Spleen (tissue), 11 donors: Measurements from ENCODE around the gene CDK2AP2. TPM values are rescaled to one million over a fixed set of nuclear protein-coding genes. Genes with fewer than 3 reads are reported as not detected.
A peak's percentile ranks its signal among the peaks of the same experiment; 100 is the strongest.
"Not testable (repeated sequence)": the region's sequence is repeated elsewhere in the genome, so short reads cannot be mapped to it uniquely, and the experiment has no call there.

Source experiments
- DNase-seq: peaks from one replicate; pipeline ENCODE4 v3.0.0-alpha.2; 2020
- H3K27ac ChIP-seq, 8 donors: fragments of 200-600 bp; sonication (generic) in 7 of 8; 1 replicate in 4 of 8; 2 replicates in 4 of 8; pipeline versions ENCODE4 v1.5.0 to v1.8.0; 2016 to 2021; ENCODE audit warnings: inconsistent platforms in 4 of 8, mild to moderate bottlenecking in 4 of 8, moderate library complexity in 1 of 8
- H3K27me3 ChIP-seq, 7 donors: fragments of 200-600 bp; sonication (generic) in 6 of 7; replicated peaks in 1 of 7; 1 replicate in 4 of 7; 2 replicates in 3 of 7; pipeline versions ENCODE4 v1.5.0 to v1.8.0; 2016 to 2021; ENCODE audit warnings: inconsistent platforms in 3 of 7, mild to moderate bottlenecking in 1 of 7
- H3K36me3 ChIP-seq, 6 donors: fragments of 200-600 bp; sonication (generic) in 5 of 6; 1 replicate in 4 of 6; 2 replicates in 2 of 6; pipeline versions ENCODE4 v1.5.0 to v1.8.0; 2016 to 2021; ENCODE audit warnings: inconsistent platforms in 2 of 6
- H3K4me1 ChIP-seq, 6 donors: fragments of 200-600 bp; sonication (generic) in 5 of 6; 1 replicate in 3 of 6; 2 replicates in 3 of 6; pipeline versions ENCODE4 v1.5.0 to v1.8.0; 2016 to 2021; ENCODE audit warnings: inconsistent platforms in 3 of 6
- H3K4me3 ChIP-seq, 8 donors: fragments of 200-600 bp; sonication (generic) in 7 of 8; 1 replicate in 4 of 8; 2 replicates in 4 of 8; pipeline versions ENCODE4 v1.5.0 to v1.8.0; 2016 to 2021; ENCODE audit warnings: inconsistent platforms in 4 of 8, mild to moderate bottlenecking in 4 of 8, moderate library complexity in 2 of 8
- H3K9me3 ChIP-seq, 8 donors: fragments of 200-600 bp; sonication (generic) in 7 of 8; 1 replicate in 4 of 8; 2 replicates in 4 of 8; pipeline versions ENCODE4 v1.5.0 to v1.8.0; 2016 to 2021; ENCODE audit warnings: inconsistent platforms in 4 of 8
- CTCF ChIP-seq, 11 experiments: fragments of 200-600 bp in 7 of 11; fragments of 450-650 bp in 4 of 11; sonication (generic) in 4 of 11; IDR thresholded peaks in 8 of 11; conservative IDR thresholded peaks in 3 of 11; 1 replicate in 7 of 11; 2 replicates in 4 of 11; pipeline versions ENCODE4 v1.4.0 to v1.8.0; 2016 to 2021; ENCODE audit warnings: antibody characterized with exemption in 11 of 11, inconsistent platforms in 4 of 11, mild to moderate bottlenecking in 1 of 11
- POLR2A ChIP-seq, 3 donors: fragments of 450-650 bp; IDR thresholded peaks; one replicate each; pipeline ENCODE4 v1.5.1; 2017; ENCODE audit warnings: antibody characterized with exemption in 3 of 3, mild to moderate bottlenecking in 1 of 3
- POLR2AphosphoS5 ChIP-seq, 3 donors: sonication (generic); formaldehyde crosslinking; IDR thresholded peaks; one replicate each; pipeline ENCODE4 v1.5.1; 2017; ENCODE audit warnings: antibody characterized with exemption in 3 of 3
- WGBS, 5 donors: extraction: QIAGEN DNeasy Blood & Tissue Kit in 3 of 5; methylation state at CpG; one replicate each; pipeline versions ENCODE4 v1.1.5 to v1.1.7; 2013 to 2018; 5-methylcytosine and 5-hydroxymethylcytosine counted together
- intact Hi-C: fragments of 100-400 bp; cut with DNase I; formaldehyde crosslinking; loops from one replicate; pipeline ENCODE4 v1.15.0; 2023; ENCODE audit warnings: low total_unique reads
- polyA plus RNA-seq, 3 donors: library from polyadenylated mRNA; stranded (reverse); fragments of 200-250 nt; gene quantifications; one replicate each; pipeline ENCODE4 v1.2.1, GENCODE V29; 2013
- total RNA-seq, 7 donors: library from RNA; depleted of rRNA in 3 of 7; stranded (reverse); fragments of >200 nt in 3 of 7; fragmentation: NEBNext Ultra II Directional in 4 of 7; extraction: Animal tissue kit (Norgen Biotek cat#: 25700) in 4 of 7; gene quantifications; one replicate each; pipeline versions ENCODE4 v1.1.0 to v1.2.1, GENCODE V29; 2016 to 2021
- donor health status: healthy with polysubstance abuse.
- donor health status: DM: no; HTN: no; CAD: no; lungs with moderate emphysema.
- donor health status: DM: no; HTN: no; CAD: no.
- donor health status: Bipolar disorder and iron deficiency.
- donor health status: healthy.
- donor health status: DM: no; HTN: no; CAD: no.
- donor health status: DM: yes; HTN: yes; CAD: no.

The CDK2AP2 gene
- total and polyA plus RNA-seq, 10 donors, result 32.9 to 57.1 (median 42.6) TPM

- peaks cover 27 to 79% (median 62%) of the 10 kb centered on the region in 6 donors for H3K4me1 ChIP-seq
- DNase-seq, result no peak
- WGBS, 5 donors, result 79 to 81% (median 80%) methylated on average over 11 of the region's 11 CpGs
- H3K27me3 ChIP-seq, result no peaks in the 10 kb centered on the region
- TF ChIP-seq CTCF (IDR thresholded peaks at IDR 0.05 in 8 of 11, conservative IDR thresholded peaks at IDR 0.05 in 3 of 11) (no peak), POLR2AphosphoS5 (IDR thresholded peaks at IDR 0.05) (peak in 1 of 3 donors; percentile 22)
- H3K36me3 ChIP-seq, result peaks cover 0 to 11% (median 0%) of the 10 kb centered on the region in 6 donors
- no peaks in the 10 kb centered on the region for H3K9me3 ChIP-seq
- peak overlapping the region in 2 of 8 donors; percentile 95 to 99 for H3K4me3 ChIP-seq
- peak overlapping the region in 5 of 8 donors; percentile 94 to 98 (median 96) for H3K27ac ChIP-seq
- intact Hi-C loops, result no loop called here
Measured at GRCh38 chr11:67466962-67467771, 40.8 kb downstream of the CDK2AP2 start.

DNA sequence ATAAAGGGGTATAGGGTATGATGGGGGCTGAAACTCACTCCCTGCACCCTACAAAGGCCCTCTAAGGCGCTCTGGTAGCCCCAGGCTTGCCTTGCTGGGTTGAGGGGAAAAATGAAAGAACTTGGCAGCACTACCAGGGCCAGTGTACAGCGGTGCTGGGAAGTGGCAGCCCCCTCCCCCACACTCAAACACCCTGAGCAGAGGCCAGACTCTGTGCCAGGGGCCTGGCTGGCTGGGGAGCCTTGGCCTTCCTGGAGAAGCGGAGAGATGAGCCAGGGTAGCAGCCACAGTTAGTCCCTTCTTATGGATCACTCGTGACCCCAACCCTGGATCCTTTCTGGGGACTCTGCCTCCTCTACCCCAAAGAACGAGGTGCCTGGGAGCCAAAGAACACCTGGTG is 41.6 kb downstream of the CDK2AP2 start:
- no peak for DNase-seq
- no peaks in the 10 kb centered on the region for H3K9me3 ChIP-seq
- H3K27me3 ChIP-seq, result no peaks in the 10 kb centered on the region
- 70 to 88% (median 82%) methylated on average over 2 to 5 of the region's 5 CpGs for WGBS, 5 donors
- no peak overlapping the region for H3K4me3 ChIP-seq
- intact Hi-C loops, result no loop called here
- no peak for TF ChIP-seq CTCF (IDR thresholded peaks at IDR 0.05 in 8 of 11, conservative IDR thresholded peaks at IDR 0.05 in 3 of 11)
- peak in 1 of 3 donors; percentile 13 for TF ChIP-seq POLR2AphosphoS5 (IDR thresholded peaks at IDR 0.05)
- no peak for TF ChIP-seq POLR2A (IDR thresholded peaks at IDR 0.05)
- H3K27ac ChIP-seq, result peak overlapping the region in 6 of 8 donors; percentile 91 to 98 (median 96)
- peaks cover 27 to 86% (median 62%) of the 10 kb centered on the region in 6 donors for H3K4me1 ChIP-seq
- peaks cover 0 to 11% (median 0%) of the 10 kb centered on the region in 6 donors for H3K36me3 ChIP-seq

DNA sequence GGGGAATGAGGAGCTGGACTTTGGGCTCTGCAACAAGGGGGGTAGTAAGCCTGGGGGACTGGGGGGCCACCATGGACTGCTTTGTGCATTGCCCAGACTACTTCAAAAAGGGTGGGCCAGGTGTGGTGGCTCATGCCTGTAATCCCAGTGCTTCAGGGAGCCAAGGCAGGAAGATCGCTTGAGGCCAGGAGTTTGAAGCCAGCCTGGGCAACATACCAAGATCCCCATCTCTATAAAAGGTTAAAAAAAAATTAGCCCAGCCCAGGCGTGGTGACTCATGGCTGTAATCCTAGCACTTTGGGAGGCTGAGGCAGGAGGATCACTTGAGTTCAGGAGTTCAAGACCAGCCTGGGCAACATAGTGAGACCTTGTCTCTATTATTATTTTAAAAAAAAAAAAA is 42.4 kb downstream of the CDK2AP2 start:
- H3K9me3 ChIP-seq, H3K27me3 ChIP-seq, intact Hi-C loops, DNase-seq: not testable (repeated sequence)
- Histone ChIP-seq H3K4me3 (peak overlapping the region in 5 of 8 donors; percentile 41 to 82 (median 57)), H3K27ac (peak overlapping the region; percentile 89 to 98 (median 95)), H3K4me1 (peaks cover 27 to 94% (median 65%) of the 10 kb centered on the region in 6 donors), H3K36me3 (peaks cover 0 to 11% (median 0%) of the 10 kb centered on the region in 6 donors)
- WGBS, 5 donors, result 81 to 92% (median 88%) methylated on average over 2 of the region's 2 CpGs

GRCh38 chr11:67465189-67465510 is 42.8 kb downstream of the CDK2AP2 start:
- no peaks in the 10 kb centered on the region for H3K27me3 ChIP-seq
- TF ChIP-seq CTCF (IDR thresholded peaks at IDR 0.05 in 8 of 11, conservative IDR thresholded peaks at IDR 0.05 in 3 of 11), result no peak
- no peak for TF ChIP-seq POLR2AphosphoS5 (IDR thresholded peaks at IDR 0.05)
- no peak for TF ChIP-seq POLR2A (IDR thresholded peaks at IDR 0.05)
- H3K4me1 ChIP-seq, result peaks cover 27 to 94% (median 63%) of the 10 kb centered on the region in 6 donors
- peak overlapping the region; percentile 23 to 82 (median 56) for H3K4me3 ChIP-seq
- intact Hi-C loops, result no loop called here
- WGBS, 5 donors, result 46 to 64% (median 56%) methylated on average over 3 of the region's 3 CpGs
- DNase-seq, result no peak
- peak overlapping the region; percentile 89 to 98 (median 95) for H3K27ac ChIP-seq
- no peaks in the 10 kb centered on the region for H3K9me3 ChIP-seq
- H3K36me3 ChIP-seq, result peaks cover 0 to 11% (median 0%) of the 10 kb centered on the region in 6 donors
